HepG2 (cell line): Measurements from ENCODE around the gene BBOX1.

Experiments used
- NFYB ChIP-seq: sonication (generic); formaldehyde crosslinking; IDR thresholded peaks from 2 replicates; pipeline ENCODE4 v1.4.0; 2020; ENCODE audit warnings: missing genetic modification reagents
- TF ChIP-seq, protein P1 (sequence below): sonication (generic); formaldehyde crosslinking; IDR thresholded peaks from 2 replicates; pipeline ENCODE4 v1.5.0; 2020; ENCODE audit warnings: mild to moderate bottlenecking, missing genetic modification reagents, moderate library complexity
- TF ChIP-seq, protein P2 (sequence below): sonication (generic); formaldehyde crosslinking; IDR thresholded peaks from 2 replicates; pipeline ENCODE4 v1.4.0; 2020; ENCODE audit warnings: missing genetic modification reagents

- TF ChIP-seq, protein P1, sequence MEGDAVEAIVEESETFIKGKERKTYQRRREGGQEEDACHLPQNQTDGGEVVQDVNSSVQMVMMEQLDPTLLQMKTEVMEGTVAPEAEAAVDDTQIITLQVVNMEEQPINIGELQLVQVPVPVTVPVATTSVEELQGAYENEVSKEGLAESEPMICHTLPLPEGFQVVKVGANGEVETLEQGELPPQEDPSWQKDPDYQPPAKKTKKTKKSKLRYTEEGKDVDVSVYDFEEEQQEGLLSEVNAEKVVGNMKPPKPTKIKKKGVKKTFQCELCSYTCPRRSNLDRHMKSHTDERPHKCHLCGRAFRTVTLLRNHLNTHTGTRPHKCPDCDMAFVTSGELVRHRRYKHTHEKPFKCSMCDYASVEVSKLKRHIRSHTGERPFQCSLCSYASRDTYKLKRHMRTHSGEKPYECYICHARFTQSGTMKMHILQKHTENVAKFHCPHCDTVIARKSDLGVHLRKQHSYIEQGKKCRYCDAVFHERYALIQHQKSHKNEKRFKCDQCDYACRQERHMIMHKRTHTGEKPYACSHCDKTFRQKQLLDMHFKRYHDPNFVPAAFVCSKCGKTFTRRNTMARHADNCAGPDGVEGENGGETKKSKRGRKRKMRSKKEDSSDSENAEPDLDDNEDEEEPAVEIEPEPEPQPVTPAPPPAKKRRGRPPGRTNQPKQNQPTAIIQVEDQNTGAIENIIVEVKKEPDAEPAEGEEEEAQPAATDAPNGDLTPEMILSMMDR: no peak
- TF ChIP-seq, protein P2, sequence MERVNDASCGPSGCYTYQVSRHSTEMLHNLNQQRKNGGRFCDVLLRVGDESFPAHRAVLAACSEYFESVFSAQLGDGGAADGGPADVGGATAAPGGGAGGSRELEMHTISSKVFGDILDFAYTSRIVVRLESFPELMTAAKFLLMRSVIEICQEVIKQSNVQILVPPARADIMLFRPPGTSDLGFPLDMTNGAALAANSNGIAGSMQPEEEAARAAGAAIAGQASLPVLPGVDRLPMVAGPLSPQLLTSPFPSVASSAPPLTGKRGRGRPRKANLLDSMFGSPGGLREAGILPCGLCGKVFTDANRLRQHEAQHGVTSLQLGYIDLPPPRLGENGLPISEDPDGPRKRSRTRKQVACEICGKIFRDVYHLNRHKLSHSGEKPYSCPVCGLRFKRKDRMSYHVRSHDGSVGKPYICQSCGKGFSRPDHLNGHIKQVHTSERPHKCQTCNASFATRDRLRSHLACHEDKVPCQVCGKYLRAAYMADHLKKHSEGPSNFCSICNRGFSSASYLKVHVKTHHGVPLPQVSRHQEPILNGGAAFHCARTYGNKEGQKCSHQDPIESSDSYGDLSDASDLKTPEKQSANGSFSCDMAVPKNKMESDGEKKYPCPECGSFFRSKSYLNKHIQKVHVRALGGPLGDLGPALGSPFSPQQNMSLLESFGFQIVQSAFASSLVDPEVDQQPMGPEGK: no peak
- TF ChIP-seq NFYB (CRISPR knock-in tag): no peak
Observed at GRCh38 chr11:27161071-27161470, 120.5 kb downstream of the BBOX1 start.
